Mesothelial cell of epicardium (in vitro differentiated cells): Measurements from ENCODE around the gene MTCH2. TPM values are rescaled to one million over a fixed set of nuclear protein-coding genes. Genes with fewer than 3 reads are reported as not detected.
"Not testable (repeated sequence)": the region's sequence is repeated elsewhere in the genome, so short reads cannot be mapped to it uniquely, and the experiment has no call there.

Experiments
- DNase-seq, 2 experiments: peaks; one replicate each; pipeline ENCODE4 v3.0.0; 2021; ENCODE audit warnings: low spot score in 2 of 2; ENCODE audit not compliant: unreplicated experiment in 2 of 2
- H3K27ac Mint-ChIP-seq: 2 replicates; pipeline ENCODE4 v1.8.0; 2021; ENCODE audit warnings: mixed read lengths
- H3K27me3 Mint-ChIP-seq: 2 replicates; pipeline ENCODE4 v1.8.0; 2021; ENCODE audit warnings: low read depth, mixed read lengths
- H3K36me3 Mint-ChIP-seq: 2 replicates; pipeline ENCODE4 v1.8.0; 2021; ENCODE audit warnings: mixed read lengths
- H3K4me1 Mint-ChIP-seq: 2 replicates; pipeline ENCODE4 v1.8.0; 2021; ENCODE audit warnings: mixed read lengths
- H3K4me3 Mint-ChIP-seq: 2 replicates; pipeline ENCODE4 v1.8.0; 2021; ENCODE audit warnings: mild to moderate bottlenecking, moderate library complexity, mixed read lengths
- H3K9me3 Mint-ChIP-seq: 2 replicates; pipeline ENCODE4 v1.8.0; 2021; ENCODE audit warnings: mixed read lengths
- CTCF ChIP-seq: fragments of 200-600 bp; sonication (generic); IDR thresholded peaks from one replicate; pipeline ENCODE4 v1.5.0; 2021; ENCODE audit warnings: antibody characterized with exemption; ENCODE audit not compliant: unreplicated experiment
- total RNA-seq: library from RNA; stranded (reverse); gene quantifications from 3 replicates; pipeline ENCODE4 v1.2.1, GENCODE V29; 2021

MTCH2 gene
- total RNA-seq, 1 donor from 2014 or later, result 53.5 TPM

- peaks cover 16% of the 10 kb centered on the region for H3K4me1 Mint-ChIP-seq
- H3K27ac Mint-ChIP-seq, result peak overlapping the region; percentile 8
- H3K36me3 Mint-ChIP-seq, result no peaks in the 10 kb centered on the region
- H3K4me3 Mint-ChIP-seq, result no peak overlapping the region
- no peaks in the 10 kb centered on the region for H3K27me3 Mint-ChIP-seq
- H3K9me3 Mint-ChIP-seq, result no peaks in the 10 kb centered on the region
- no peak for TF ChIP-seq CTCF
- DNase-seq, result no peak
These were observed 24.8 kb upstream of the MTCH2 start for GRCh38 chr11:47667135-47667534.

GRCh38 chr11:47664936-47665335 is 22.6 kb upstream of the MTCH2 start:
- not testable (repeated sequence) for H3K4me3 Mint-ChIP-seq, H3K36me3 Mint-ChIP-seq, DNase-seq, H3K27ac Mint-ChIP-seq, H3K27me3 Mint-ChIP-seq, H3K9me3 Mint-ChIP-seq
- peaks cover 16% of the 10 kb centered on the region for H3K4me1 Mint-ChIP-seq

GRCh38 chr11:47661245-47661644 is 18.9 kb upstream of the MTCH2 start:
- no peak overlapping the region for H3K4me3 Mint-ChIP-seq
- peaks cover 4% of the 10 kb centered on the region for H3K4me1 Mint-ChIP-seq
- no peaks in the 10 kb centered on the region for H3K27me3 Mint-ChIP-seq
- no peak for TF ChIP-seq CTCF
- no peak overlapping the region for H3K27ac Mint-ChIP-seq
- H3K36me3 Mint-ChIP-seq, result no peaks in the 10 kb centered on the region
- no peak for DNase-seq
- H3K9me3 Mint-ChIP-seq, result no peaks in the 10 kb centered on the region

- TF ChIP-seq CTCF, result no peak
- Mint-ChIP-seq H3K36me3 (no peaks in the 10 kb centered on the region), H3K27me3 (peaks cover 7% of the 10 kb centered on the region), H3K9me3 (no peaks in the 10 kb centered on the region), H3K4me1 (peaks cover 4% of the 10 kb centered on the region), H3K27ac (no peak overlapping the region), H3K4me3 (no peak overlapping the region)
- no peak for DNase-seq
These were observed 16.9 kb upstream of the MTCH2 start for GRCh38 chr11:47659276-47659675.

GRCh38 chr11:47656260-47656885 is 14.0 kb upstream of the MTCH2 start:
- H3K36me3 Mint-ChIP-seq, result no peaks in the 10 kb centered on the region
- peaks cover 16% of the 10 kb centered on the region for H3K9me3 Mint-ChIP-seq
- H3K27me3 Mint-ChIP-seq, result peaks cover 7% of the 10 kb centered on the region
- no peak overlapping the region for H3K4me3 Mint-ChIP-seq
- H3K27ac Mint-ChIP-seq, result no peak overlapping the region
- peaks cover 4% of the 10 kb centered on the region for H3K4me1 Mint-ChIP-seq
- DNase-seq, result no peak
- TF ChIP-seq CTCF, result no peak

GRCh38 chr11:47651818-47652469 is 9.6 kb upstream of the MTCH2 start:
- no peak for TF ChIP-seq CTCF
- peaks cover 18% of the 10 kb centered on the region for H3K9me3 Mint-ChIP-seq
- H3K4me1 Mint-ChIP-seq, result no peaks in the 10 kb centered on the region
- no peak overlapping the region for H3K4me3 Mint-ChIP-seq
- no peaks in the 10 kb centered on the region for H3K36me3 Mint-ChIP-seq
- H3K27me3 Mint-ChIP-seq, result peaks cover 7% of the 10 kb centered on the region
- H3K27ac Mint-ChIP-seq, result no peak overlapping the region
- no peak for DNase-seq
